ENCODE results near the gene TFF3.

TFF3 gene

GRCh38 chr21:42287193-42288083, 27.8 kb downstream of the TFF3 start:
- no peak for DNase-seq

GRCh38 chr21:42286416-42286815, 28.8 kb downstream of the TFF3 start:
- DNase-seq, result no peak

GRCh38 chr21:42285569-42286245, 29.5 kb downstream of the TFF3 start:
- DNase-seq, result no peak

GRCh38 chr21:42282715-42283114, 32.5 kb downstream of the TFF3 start:
- no peak for DNase-seq

GRCh38 chr21:42282021-42282420, 33.2 kb downstream of the TFF3 start:
- no peak for DNase-seq

- DNase-seq, result no peak
Measured at GRCh38 chr21:42281181-42281680, 34.0 kb downstream of the TFF3 start.

- DNase-seq, result no peak
Measured at GRCh38 chr21:42280356-42281180, 34.6 kb downstream of the TFF3 start.

GRCh38 chr21:42279888-42280287, 35.3 kb downstream of the TFF3 start:
- DNase-seq, result no peak

GRCh38 chr21:42279341-42279871, 35.8 kb downstream of the TFF3 start:
- no peak for DNase-seq

- DNase-seq, result no peak
Measured at GRCh38 chr21:42278451-42279149, 36.6 kb downstream of the TFF3 start.

- no peak for DNase-seq
Measured at GRCh38 chr21:42277593-42277992, 37.6 kb downstream of the TFF3 start.

- DNase-seq, result no peak
Measured at GRCh38 chr21:42276526-42277154, 38.6 kb downstream of the TFF3 start.

- DNase-seq, result no peak
Measured at GRCh38 chr21:42276076-42276475, 39.1 kb downstream of the TFF3 start.

GRCh38 chr21:42272984-42273600, 42.1 kb downstream of the TFF3 start:
- no peak for DNase-seq

- no peak for DNase-seq
Measured at GRCh38 chr21:42272109-42272962, 42.9 kb downstream of the TFF3 start.

- no peak for DNase-seq
Measured at GRCh38 chr21:42271065-42271464, 44.1 kb downstream of the TFF3 start.

- DNase-seq, result no peak
Measured at GRCh38 chr21:42269386-42269785, 45.8 kb downstream of the TFF3 start.

GRCh38 chr21:42266971-42267556, 48.1 kb downstream of the TFF3 start:
- no peak for DNase-seq

- no peak for DNase-seq
Measured at GRCh38 chr21:42265231-42265812, 49.9 kb downstream of the TFF3 start.
